Measurements from ENCODE around the gene KIF25.

KIF25 gene

GRCh38 chr6:168017629-168018028 is 20.2 kb downstream of the KIF25 start:
- DNase-seq (ENCODE audit: low spot score) = no peak

DNA sequence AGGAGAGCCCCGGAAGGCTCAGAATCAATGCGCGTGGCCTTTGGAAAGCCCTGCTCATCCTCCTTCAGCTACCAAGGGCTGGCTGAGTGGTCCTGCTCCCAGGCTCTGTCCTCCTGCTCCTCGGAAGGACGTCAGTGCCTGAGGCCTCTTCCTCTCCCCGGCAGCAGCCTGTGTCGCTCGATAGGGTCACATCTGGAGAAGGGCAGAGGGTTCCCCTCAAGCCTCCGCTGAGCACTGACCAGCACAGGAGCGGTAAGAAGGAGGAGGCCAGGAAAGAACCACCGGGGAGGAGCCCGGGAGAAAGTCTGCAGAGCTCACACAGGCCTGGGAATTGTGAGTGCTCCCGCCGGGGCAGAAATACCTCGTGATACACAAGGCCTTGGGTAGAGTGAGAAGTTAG is 21.2 kb downstream of the KIF25 start:
- no peak for DNase-seq (ENCODE audit: low spot score)

- DNase-seq (ENCODE audit: low spot score) = no peak
Measured at GRCh38 chr6:168020242-168020641, 22.8 kb downstream of the KIF25 start.

DNA sequence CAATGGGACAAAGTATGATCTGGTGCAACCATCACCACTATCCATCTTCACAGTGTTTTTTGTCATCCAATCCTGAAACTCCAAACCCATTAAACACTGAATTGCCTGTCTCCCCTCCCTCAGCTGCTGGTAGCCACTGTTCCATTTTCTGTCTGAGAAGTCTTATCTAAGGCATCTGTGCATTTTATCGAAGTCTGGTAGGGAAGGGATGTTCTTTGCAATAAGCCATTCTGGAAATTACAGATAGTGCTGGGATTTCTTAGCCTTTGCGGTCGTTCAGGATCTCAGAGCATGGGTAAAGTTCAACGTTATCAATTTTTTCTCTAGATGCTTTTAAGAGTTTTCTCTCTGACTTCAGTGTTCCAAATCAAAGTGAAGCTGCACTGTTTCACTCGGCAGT is 24.1 kb downstream of the KIF25 start:
- DNase-seq (ENCODE audit: low spot score) = no peak

DNA sequence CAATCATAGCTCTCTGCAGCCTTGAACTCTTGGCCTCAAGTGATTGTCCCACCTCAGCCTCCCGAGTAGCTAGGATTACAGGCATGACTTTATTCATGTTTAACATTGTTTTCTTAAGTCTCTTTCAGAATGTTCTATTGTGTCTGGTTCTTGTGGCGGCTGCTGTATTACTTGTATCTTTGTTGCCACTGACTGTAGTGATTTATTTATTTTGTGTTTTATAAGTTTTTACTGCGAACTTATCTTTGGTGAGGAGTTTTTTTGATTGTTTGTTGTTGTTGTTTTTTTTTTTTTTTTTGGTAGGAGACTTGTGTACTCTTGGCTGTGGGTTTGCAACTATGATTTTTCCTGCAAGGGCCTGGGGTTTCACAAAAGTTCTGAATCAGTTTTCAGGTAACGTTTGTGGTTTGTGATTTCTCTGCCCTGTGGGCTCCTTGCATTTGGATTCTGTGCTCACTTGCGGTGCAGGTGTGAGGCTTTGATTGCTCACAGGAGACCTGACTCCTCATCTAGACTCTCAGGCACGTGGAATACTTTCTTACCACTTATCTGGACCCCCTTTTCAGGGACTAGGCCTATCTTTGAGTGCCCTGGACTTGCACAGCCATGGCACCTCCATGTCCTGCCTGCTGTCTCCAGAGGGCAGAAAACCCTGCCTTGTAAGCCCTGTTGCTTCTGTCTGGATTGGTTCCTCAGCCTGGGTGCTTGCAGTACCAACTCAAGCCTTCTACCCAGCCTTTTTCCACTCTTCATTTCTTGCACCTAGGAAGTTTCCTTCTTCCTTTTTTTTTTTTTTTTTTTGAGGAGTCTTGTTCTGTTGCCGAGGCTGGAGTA is 25.2 kb downstream of the KIF25 start:
- DNase-seq (ENCODE audit: low spot score) = no peak

GRCh38 chr6:168024951-168025510 is 27.6 kb downstream of the KIF25 start:
- no peak for DNase-seq (ENCODE audit: low spot score)

DNA sequence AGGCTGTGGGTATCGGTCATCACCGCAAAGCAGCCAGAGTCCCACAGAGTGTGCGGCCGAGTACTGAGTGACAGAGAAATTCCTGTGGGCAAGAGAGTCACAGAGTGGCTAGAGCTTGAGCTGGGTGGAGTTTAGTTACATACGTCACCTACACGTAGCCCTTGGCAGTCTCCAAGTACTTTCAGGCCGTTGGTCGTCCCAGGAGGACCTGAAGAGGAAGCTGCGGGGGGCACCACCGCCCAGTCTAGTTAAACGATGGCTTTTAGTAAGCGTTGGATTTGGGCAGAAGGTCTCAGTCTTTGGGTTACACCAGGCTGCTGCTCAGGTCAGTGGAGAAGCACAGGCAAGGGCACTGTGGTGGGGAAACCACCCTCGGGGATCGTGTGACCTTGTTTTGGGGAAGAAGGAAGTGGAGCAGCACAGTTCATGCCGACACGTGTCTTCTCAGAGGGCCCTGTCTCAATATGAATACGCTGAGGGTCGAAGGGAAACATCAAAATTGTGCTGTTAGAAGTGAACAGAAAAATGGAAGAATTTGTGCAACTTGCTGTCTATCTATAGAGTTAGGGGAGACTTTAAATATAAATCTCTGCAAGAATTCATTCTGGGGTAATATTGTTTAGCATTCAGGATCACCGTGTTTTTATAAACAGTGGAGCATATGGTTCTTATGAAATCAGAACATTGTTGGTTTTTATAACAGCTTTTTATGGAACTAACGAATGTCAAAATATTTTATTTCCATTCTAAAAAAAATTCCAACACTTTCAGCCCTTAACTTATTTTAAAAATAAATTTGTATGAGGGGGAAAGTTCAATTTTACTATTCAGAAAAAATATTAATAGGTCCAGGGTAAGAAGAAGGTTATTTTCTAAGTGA is 28.6 kb downstream of the KIF25 start:
- no peak for DNase-seq (ENCODE audit: low spot score)

DNA sequence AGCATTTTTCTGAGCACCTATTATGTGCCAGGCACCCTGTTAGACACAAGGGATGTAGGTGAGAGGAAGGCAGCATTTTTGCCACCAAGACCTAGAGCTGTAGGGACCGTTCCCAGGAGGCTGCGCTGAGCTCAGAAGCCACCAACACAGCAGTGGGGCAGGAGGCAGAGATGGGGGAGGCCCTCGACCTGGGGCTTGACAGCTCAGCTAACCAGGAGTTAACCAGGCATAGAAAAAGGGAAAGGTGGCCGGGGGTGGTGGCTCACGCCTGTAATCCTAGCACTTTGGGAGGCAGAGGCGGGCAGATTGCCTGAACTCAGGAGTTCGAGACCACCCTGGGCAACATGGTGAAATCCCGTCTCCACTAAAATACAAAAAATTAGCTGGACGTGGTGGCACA is 29.5 kb downstream of the KIF25 start:
- DNase-seq (ENCODE audit: low spot score) = no peak

GRCh38 chr6:168027521-168027920 is 30.1 kb downstream of the KIF25 start:
- no peak for DNase-seq (ENCODE audit: low spot score)

- DNase-seq (ENCODE audit: low spot score) = no peak
Measured at GRCh38 chr6:168028181-168028580, 30.7 kb downstream of the KIF25 start.

DNA sequence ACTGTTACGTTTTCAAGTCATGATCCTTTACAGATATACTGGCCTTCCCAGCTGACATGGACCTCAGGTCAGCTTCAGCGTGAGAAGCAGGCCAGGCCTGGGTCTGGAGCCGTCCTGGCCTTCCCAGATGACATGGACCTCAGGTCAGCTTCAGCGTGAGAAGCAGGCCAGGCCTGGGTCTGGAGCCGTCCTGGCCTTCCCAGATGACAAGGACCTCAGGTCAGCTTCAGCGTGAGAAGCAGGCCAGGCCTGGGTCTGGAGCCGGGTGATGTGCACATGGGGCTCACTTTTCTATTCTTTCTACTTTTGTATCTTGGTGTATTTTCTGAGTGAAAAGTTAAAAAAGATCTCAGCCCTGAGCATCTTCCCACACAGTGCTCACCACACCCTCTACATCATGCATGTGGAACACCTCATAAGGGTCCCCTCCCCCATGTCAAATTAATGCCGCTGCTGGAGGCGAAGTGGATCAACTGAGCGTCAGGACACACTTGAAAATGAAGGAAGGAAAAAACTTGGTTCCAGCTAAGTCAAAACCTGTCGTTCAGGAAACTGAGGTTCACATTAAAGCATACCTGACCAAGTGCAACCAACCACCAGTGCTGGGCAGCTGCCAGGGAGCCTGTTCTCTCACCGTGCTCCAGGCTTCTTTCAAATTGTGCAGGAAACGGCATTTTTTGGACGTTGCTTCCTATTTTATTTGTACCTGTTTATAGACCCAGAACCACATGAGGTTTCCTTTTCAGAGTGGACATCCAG is 32.2 kb downstream of the KIF25 start:
- no peak for DNase-seq (ENCODE audit: low spot score)

DNA sequence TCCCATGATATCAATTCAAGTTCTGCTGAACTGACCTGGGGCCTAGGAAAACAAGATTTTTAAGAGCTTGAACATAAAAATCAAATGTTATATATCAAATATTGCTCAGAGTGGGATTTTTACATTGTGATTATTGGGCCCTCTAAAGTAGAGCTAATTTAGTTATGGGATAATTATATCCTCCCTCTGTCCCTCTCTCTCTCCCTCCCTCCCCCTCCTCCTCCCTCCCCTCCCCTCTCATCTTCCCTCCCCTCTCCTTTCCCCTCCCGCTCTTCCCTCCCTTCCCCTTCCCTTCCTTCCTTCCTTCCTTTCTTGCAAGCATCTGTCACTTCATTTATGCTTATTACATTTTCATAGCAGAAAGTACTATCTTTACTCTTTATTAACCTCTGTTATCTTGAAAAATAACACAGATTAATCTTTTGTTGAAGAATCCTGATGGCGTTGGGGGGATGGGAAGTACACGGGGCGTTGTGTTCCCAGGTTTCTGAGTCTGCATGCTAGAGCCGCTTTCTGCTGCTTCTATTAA is 32.8 kb downstream of the KIF25 start:
- no peak for DNase-seq (ENCODE audit: low spot score)

DNA sequence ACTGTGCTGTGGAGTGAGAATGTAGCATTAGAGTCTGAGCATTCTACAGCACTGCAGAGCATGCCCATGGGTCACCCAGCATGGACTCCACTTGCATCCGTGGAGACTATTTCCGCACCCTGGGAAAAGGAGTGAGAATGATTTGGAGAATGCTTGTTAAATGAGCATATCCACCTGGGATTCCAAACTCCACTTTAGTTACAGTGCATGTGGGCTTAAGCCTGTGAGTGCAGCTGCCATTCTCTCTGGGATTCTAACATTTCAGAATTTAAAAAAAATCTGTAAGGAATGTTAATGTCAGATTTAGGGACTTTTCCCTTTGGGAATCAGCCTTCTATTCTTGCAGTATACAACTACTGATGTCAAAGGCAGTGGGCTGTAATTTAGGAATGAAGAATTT is 33.4 kb downstream of the KIF25 start:
- no peak for DNase-seq (ENCODE audit: low spot score)

- no peak for DNase-seq (ENCODE audit: low spot score)
Measured at GRCh38 chr6:168031411-168031971, 34.0 kb downstream of the KIF25 start.

GRCh38 chr6:168032005-168032760 is 34.7 kb downstream of the KIF25 start:
- DNase-seq (ENCODE audit: low spot score) = peak; percentile 52

DNA sequence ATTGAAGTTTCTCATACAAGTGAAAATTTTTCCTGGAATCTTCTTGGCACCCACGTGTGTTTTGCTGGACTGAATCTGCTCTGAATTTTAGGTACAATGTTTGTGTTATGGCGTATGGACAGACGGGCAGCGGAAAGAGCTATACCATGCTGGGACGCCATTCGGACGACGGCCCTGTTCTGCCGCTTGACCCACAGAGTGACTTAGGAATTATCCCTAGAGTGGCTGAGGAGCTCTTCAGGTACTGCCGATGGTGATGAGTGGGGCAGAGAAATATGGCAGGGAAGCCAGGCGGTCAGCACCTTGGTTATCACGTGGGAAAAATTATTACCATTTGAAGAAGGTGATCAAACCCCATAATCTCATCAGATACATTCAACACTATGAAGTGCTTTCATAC is 36.3 kb downstream of the KIF25 start:
- DNase-seq (ENCODE audit: low spot score) = no peak

DNA sequence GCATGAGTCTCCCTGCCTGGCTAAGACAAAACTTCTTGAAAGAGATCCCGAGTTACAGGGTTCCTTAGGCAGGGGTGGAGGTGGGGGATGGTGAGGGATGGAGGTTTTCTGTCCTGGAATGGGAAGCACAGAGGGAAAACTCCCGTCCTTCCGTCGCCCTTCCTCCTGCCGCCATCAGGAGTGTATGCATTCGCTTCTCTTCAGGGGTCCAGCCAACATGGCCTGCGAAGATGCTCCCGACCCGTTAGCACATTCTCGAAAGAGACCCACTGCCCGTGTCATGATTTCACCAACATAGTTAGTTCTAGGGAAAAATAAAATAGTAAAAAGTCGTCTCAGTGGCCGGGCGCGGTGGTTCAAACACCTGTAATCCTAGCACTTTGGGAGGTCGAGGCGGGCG is 37.1 kb downstream of the KIF25 start:
- DNase-seq (ENCODE audit: low spot score) = no peak

DNA sequence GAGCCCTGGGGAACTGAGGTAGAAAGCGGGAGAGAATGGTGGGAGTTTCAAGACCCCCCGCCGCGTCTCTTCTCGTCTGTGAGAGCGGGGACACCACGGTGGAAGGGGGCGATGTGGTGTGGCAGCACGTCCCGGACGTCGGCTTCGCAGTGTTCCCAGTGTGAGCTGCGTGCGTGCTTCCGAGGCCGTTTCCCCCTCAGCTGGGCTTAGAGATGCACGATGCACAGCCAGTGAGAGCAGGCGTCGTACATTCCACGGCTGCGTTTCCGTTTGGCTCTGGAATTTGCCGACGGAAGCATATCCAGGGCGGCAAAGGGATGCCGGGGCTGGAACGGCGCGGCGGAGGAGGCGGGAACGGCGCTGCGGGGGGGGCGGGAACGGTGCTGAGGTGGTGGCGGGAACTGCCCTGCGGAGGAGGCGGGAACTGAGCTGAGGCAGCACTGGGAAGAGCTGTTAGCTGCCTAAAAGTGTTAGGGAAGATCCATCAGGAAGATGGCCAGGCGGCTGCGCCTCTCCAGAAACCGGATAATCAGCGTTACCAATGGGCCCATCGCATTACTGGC is 37.7 kb downstream of the KIF25 start:
- peak; percentile 53 for DNase-seq (ENCODE audit: low spot score)

- no peak for DNase-seq (ENCODE audit: low spot score)
Measured at GRCh38 chr6:168035661-168036545, 38.4 kb downstream of the KIF25 start.
